Ascending aorta (tissue), 2 donors: ENCODE results near the gene DCPS. TPM values are rescaled to one million over a fixed set of nuclear protein-coding genes. Genes with fewer than 3 reads are reported as not detected.

Experiments
- DNase-seq, 2 donors: peaks; one replicate each; pipeline ENCODE4 v3.0.0-alpha.2; 2019; ENCODE audit warnings: low spot score in 2 of 2
- H3K27ac ChIP-seq, 2 donors: fragments of 200-600 bp; sonication (generic); one replicate each; pipeline ENCODE4 v1.5.1; 2016 to 2017; ENCODE audit warnings: mild to moderate bottlenecking in 1 of 2
- H3K27me3 ChIP-seq: fragments of 200-600 bp; sonication (generic); one replicate; pipeline ENCODE4 v1.5.1; 2017
- H3K36me3 ChIP-seq, 2 donors: fragments of 200-600 bp; sonication (generic); one replicate each; pipeline ENCODE4 v1.5.1; 2016
- H3K4me1 ChIP-seq, 2 donors: fragments of 200-600 bp; sonication (generic); one replicate each; pipeline ENCODE4 v1.5.1; 2016 to 2017; ENCODE audit warnings: mild to moderate bottlenecking in 1 of 2
- H3K4me3 ChIP-seq, 2 donors: fragments of 200-600 bp; sonication (generic); one replicate each; pipeline ENCODE4 v1.5.1; 2016 to 2017; ENCODE audit warnings: mild to moderate bottlenecking in 1 of 2
- H3K9me3 ChIP-seq, 2 donors: fragments of 200-600 bp; sonication (generic); one replicate each; pipeline ENCODE4 v1.5.1; 2016
- CTCF ChIP-seq, 3 experiments: fragments of 200-600 bp in 2 of 3; fragments of 450-650 bp in 1 of 3; sonication (generic) in 2 of 3; IDR thresholded peaks; one replicate each; pipeline ENCODE4 v1.5.1; 2016 to 2019; ENCODE audit warnings: antibody characterized with exemption in 3 of 3, mild to moderate bottlenecking in 1 of 3, moderate library complexity in 1 of 3
- intact Hi-C: fragments of 100-400 bp; cut with DNase I; formaldehyde crosslinking; loops from one replicate; pipeline ENCODE4 v1.15.1; 2023
- total RNA-seq: library from RNA; depleted of rRNA; stranded (reverse); fragments of >200 nt; gene quantifications from one replicate; pipeline ENCODE4 v1.1.0, GENCODE V29; 2016

DCPS gene
- total RNA-seq, 1 donor from 2014 or later: 19.6 TPM

- no peaks in the 10 kb centered on the region for H3K36me3 ChIP-seq
- no peaks in the 10 kb centered on the region for H3K9me3 ChIP-seq
- DNase-seq: no peak
- H3K27ac ChIP-seq: peak overlapping the region; percentile 82 to 85
- intact Hi-C loops: no loop called here
- peak overlapping the region; percentile 21 to 53 for H3K4me3 ChIP-seq
- TF ChIP-seq CTCF (IDR thresholded peaks at IDR 0.05): no peak
- H3K27me3 ChIP-seq: no peaks in the 10 kb centered on the region
- peaks cover 5 to 11% of the 10 kb centered on the region in 2 donors for H3K4me1 ChIP-seq
Measured at GRCh38 chr11:126318574-126319373, 14.9 kb downstream of the DCPS start.

GRCh38 chr11:126319374-126319740 is 15.5 kb downstream of the DCPS start:
- Histone ChIP-seq H3K27me3 (no peaks in the 10 kb centered on the region), H3K36me3 (no peaks in the 10 kb centered on the region), H3K4me3 (no peak overlapping the region), H3K9me3 (no peaks in the 10 kb centered on the region), H3K27ac (peak overlapping the region; percentile 82 to 85), H3K4me1 (peaks cover 5 to 11% of the 10 kb centered on the region in 2 donors)
- intact Hi-C loops: no loop called here
- no peak for TF ChIP-seq CTCF (IDR thresholded peaks at IDR 0.05)
- no peak for DNase-seq

GRCh38 chr11:126322996-126323395 is 19.1 kb downstream of the DCPS start:
- H3K9me3 ChIP-seq: no peaks in the 10 kb centered on the region
- no peak for TF ChIP-seq CTCF (IDR thresholded peaks at IDR 0.05)
- peaks cover 5% of the 10 kb centered on the region in 2 donors for H3K4me1 ChIP-seq
- no peak overlapping the region for H3K4me3 ChIP-seq
- no peaks in the 10 kb centered on the region for H3K27me3 ChIP-seq
- no peaks in the 10 kb centered on the region for H3K36me3 ChIP-seq
- H3K27ac ChIP-seq: no peak overlapping the region
- no peak for DNase-seq
- intact Hi-C loops: no loop called here

GRCh38 chr11:126327281-126328000 is 23.6 kb downstream of the DCPS start:
- no peaks in the 10 kb centered on the region for H3K27me3 ChIP-seq
- H3K4me1 ChIP-seq: no peaks in the 10 kb centered on the region
- H3K4me3 ChIP-seq: no peak overlapping the region
- no peak for DNase-seq
- H3K27ac ChIP-seq: no peak overlapping the region
- no peaks in the 10 kb centered on the region for H3K9me3 ChIP-seq
- no peak for TF ChIP-seq CTCF (IDR thresholded peaks at IDR 0.05)
- H3K36me3 ChIP-seq: peaks cover 7 to 15% of the 10 kb centered on the region in 2 donors
- intact Hi-C loops: no loop called here

GRCh38 chr11:126328001-126328390 is 24.1 kb downstream of the DCPS start:
- Histone ChIP-seq H3K27me3 (no peaks in the 10 kb centered on the region), H3K27ac (no peak overlapping the region), H3K36me3 (peaks cover 7 to 15% of the 10 kb centered on the region in 2 donors), H3K9me3 (no peaks in the 10 kb centered on the region), H3K4me1 (no peaks in the 10 kb centered on the region), H3K4me3 (no peak overlapping the region)
- intact Hi-C loops: no loop called here
- DNase-seq: no peak
- TF ChIP-seq CTCF (IDR thresholded peaks at IDR 0.05): no peak
